ENCODE measurements around the gene PISD.

Gene PISD

GRCh38 chr22:31569126-31569525, 92.9 kb downstream of the PISD start (continued):
- TF ChIP-seq CSRNP3 (CRISPR knock-in tag; IDR thresholded peaks at IDR 0.05): no peak

All from SK-N-SH treated with all-trans-retinoic acid at 6 μM for 48 hours (cell line).